ENCODE results near the gene SLC6A5. TPM values are rescaled to one million over a fixed set of nuclear protein-coding genes. Genes with fewer than 3 reads are reported as not detected.

The SLC6A5 gene
- total and polyA plus RNA-seq, 2 of the 8 experiments (the other 6 are each of a cell fraction or from before 2014, with no cell fraction given): not detected

GRCh38 chr11:20634044-20634443, 34.6 kb downstream of the SLC6A5 start (continued):
- TF ChIP-seq SIN3A (conservative IDR thresholded peaks at IDR 0.05 in 1 of 2, IDR thresholded peaks at IDR 0.05 in 1 of 2; ENCODE audit: low read depth in 1 of 2, low read length in 2 of 2): no peak
